ENCODE measurements around the gene BAHCC1. TPM values are rescaled to one million over a fixed set of nuclear protein-coding genes. Genes with fewer than 3 reads are reported as not detected.
A peak's percentile ranks its signal among the peaks of the same experiment; 100 is the strongest.

Gene BAHCC1
- total RNA-seq, 1 donor from 2014 or later, result 10.7 TPM

- H3K9me3 Mint-ChIP-seq (ENCODE audit: unreplicated experiment), result no peaks in the 10 kb centered on the region
- no peaks in the 10 kb centered on the region for H3K36me3 Mint-ChIP-seq (ENCODE audit: low read depth, unreplicated experiment)
- H3K27me3 Mint-ChIP-seq (ENCODE audit: unreplicated experiment), result peaks cover 2% of the 10 kb centered on the region
- no peak overlapping the region for H3K4me3 Mint-ChIP-seq (ENCODE audit: unreplicated experiment)
- H3K4me1 Mint-ChIP-seq (ENCODE audit: unreplicated experiment), result no peaks in the 10 kb centered on the region
- no peak for DNase-seq (ENCODE audit: low spot score)
- TF ChIP-seq CTCF (IDR thresholded peaks at IDR 0.05; ENCODE audit: unreplicated experiment), result no peak
- no peak overlapping the region for H3K27ac Mint-ChIP-seq (ENCODE audit: unreplicated experiment)
Measured at GRCh38 chr17:81437191-81437651, 42.0 kb downstream of the BAHCC1 start.

- no peaks in the 10 kb centered on the region for H3K4me1 Mint-ChIP-seq (ENCODE audit: unreplicated experiment)
- TF ChIP-seq CTCF (IDR thresholded peaks at IDR 0.05; ENCODE audit: unreplicated experiment), result no peak
Measured at GRCh38 chr17:81438007-81438659, 42.9 kb downstream of the BAHCC1 start.

GRCh38 chr17:81438688-81439087, 43.4 kb downstream of the BAHCC1 start:
- DNase-seq (ENCODE audit: low spot score), result no peak
- Mint-ChIP-seq H3K36me3 (ENCODE audit: low read depth, unreplicated experiment) (no peaks in the 10 kb centered on the region), H3K27ac (ENCODE audit: unreplicated experiment) (no peak overlapping the region), H3K4me1 (ENCODE audit: unreplicated experiment) (no peaks in the 10 kb centered on the region), H3K4me3 (ENCODE audit: unreplicated experiment) (no peak overlapping the region), H3K27me3 (ENCODE audit: unreplicated experiment) (peaks cover 2% of the 10 kb centered on the region), H3K9me3 (ENCODE audit: unreplicated experiment) (no peaks in the 10 kb centered on the region)
- no peak for TF ChIP-seq CTCF (IDR thresholded peaks at IDR 0.05; ENCODE audit: unreplicated experiment)

More at GRCh38 chr17:81438007-81438659, 42.9 kb downstream of the BAHCC1 start:
- peaks cover 2% of the 10 kb centered on the region for H3K27me3 Mint-ChIP-seq (ENCODE audit: unreplicated experiment)
- no peaks in the 10 kb centered on the region for H3K9me3 Mint-ChIP-seq (ENCODE audit: unreplicated experiment)
- no peak for DNase-seq (ENCODE audit: low spot score)
- H3K36me3 Mint-ChIP-seq (ENCODE audit: low read depth, unreplicated experiment), result no peaks in the 10 kb centered on the region
- no peak overlapping the region for H3K4me3 Mint-ChIP-seq (ENCODE audit: unreplicated experiment)
- no peak overlapping the region for H3K27ac Mint-ChIP-seq (ENCODE audit: unreplicated experiment)

- no peak overlapping the region for H3K27ac Mint-ChIP-seq (ENCODE audit: unreplicated experiment)
- no peak for TF ChIP-seq CTCF (IDR thresholded peaks at IDR 0.05; ENCODE audit: unreplicated experiment)
- no peaks in the 10 kb centered on the region for H3K36me3 Mint-ChIP-seq (ENCODE audit: low read depth, unreplicated experiment)
- peaks cover 2% of the 10 kb centered on the region for H3K27me3 Mint-ChIP-seq (ENCODE audit: unreplicated experiment)
- H3K4me3 Mint-ChIP-seq (ENCODE audit: unreplicated experiment), result no peak overlapping the region
- no peak for DNase-seq (ENCODE audit: low spot score)
- H3K4me1 Mint-ChIP-seq (ENCODE audit: unreplicated experiment), result no peaks in the 10 kb centered on the region
- no peaks in the 10 kb centered on the region for H3K9me3 Mint-ChIP-seq (ENCODE audit: unreplicated experiment)
Measured at GRCh38 chr17:81440051-81440471, 44.8 kb downstream of the BAHCC1 start.

- Mint-ChIP-seq H3K27me3 (ENCODE audit: unreplicated experiment) (peaks cover 2% of the 10 kb centered on the region), H3K4me1 (ENCODE audit: unreplicated experiment) (no peaks in the 10 kb centered on the region), H3K27ac (ENCODE audit: unreplicated experiment) (no peak overlapping the region), H3K9me3 (ENCODE audit: unreplicated experiment) (no peaks in the 10 kb centered on the region), H3K4me3 (ENCODE audit: unreplicated experiment) (peak overlapping the region; percentile 42), H3K36me3 (ENCODE audit: low read depth, unreplicated experiment) (no peaks in the 10 kb centered on the region)
- peak; percentile 85 for DNase-seq (ENCODE audit: low spot score)
- TF ChIP-seq CTCF (IDR thresholded peaks at IDR 0.05; ENCODE audit: unreplicated experiment), result peak; percentile 85
Measured at GRCh38 chr17:81440511-81441244, 45.4 kb downstream of the BAHCC1 start.

Measured in endothelial cell (in vitro differentiated cells).